H9 (cell line): ENCODE results near the gene KCNMA1. TPM values are rescaled to one million over a fixed set of nuclear protein-coding genes. Genes with fewer than 3 reads are reported as not detected.
A peak's percentile ranks its signal among the peaks of the same experiment; 100 is the strongest.

Experiments
- DNase-seq: peaks from one replicate; pipeline ENCODE4 v3.0.0-alpha.2; 2017
- H2AFZ ChIP-seq: one replicate; pipeline ENCODE4 v1.6.1; 2013; ENCODE audit warnings: mild to moderate bottlenecking, low read length, control low read depth, moderate library complexity
- H2AK5ac ChIP-seq: 2 replicates; pipeline ENCODE4 v1.6.1; 2013; ENCODE audit warnings: low read length, control low read depth, mixed read lengths; ENCODE audit not compliant: insufficient read length
- H2BK120ac ChIP-seq: one replicate; pipeline ENCODE4 v1.6.1; 2013; ENCODE audit warnings: low read depth, mild to moderate bottlenecking, low read length, control low read depth, inconsistent platforms; ENCODE audit not compliant: poor library complexity, severe bottlenecking
- H2BK12ac ChIP-seq: 2 replicates; pipeline ENCODE4 v1.6.1; 2013; ENCODE audit warnings: low read length, control low read depth, mixed read lengths, low read depth; ENCODE audit not compliant: insufficient read length
- H2BK15ac ChIP-seq: 2 replicates; pipeline ENCODE4 v1.6.1; 2013; ENCODE audit warnings: low read depth, low read length, control low read depth
- H2BK20ac ChIP-seq: one replicate; pipeline ENCODE4 v1.6.1; 2013; ENCODE audit warnings: low read depth, mild to moderate bottlenecking, low read length, control low read depth, inconsistent platforms; ENCODE audit not compliant: poor library complexity, severe bottlenecking
- H2BK5ac ChIP-seq: 2 replicates; pipeline ENCODE4 v1.6.1; 2013; ENCODE audit warnings: low read length, control low read depth, mixed read lengths; ENCODE audit not compliant: insufficient read length
- H3K14ac ChIP-seq: 2 replicates; pipeline ENCODE4 v1.6.1; 2013; ENCODE audit warnings: low read length, control low read depth; ENCODE audit not compliant: insufficient read depth
- H3K18ac ChIP-seq: 2 replicates; pipeline ENCODE4 v1.6.1; 2013; ENCODE audit warnings: low read depth, mild to moderate bottlenecking, mixed read lengths, low read length, control low read depth; ENCODE audit not compliant: insufficient read length
- H3K23ac ChIP-seq: 2 replicates; pipeline ENCODE4 v1.6.1; 2013; ENCODE audit warnings: low read length, control low read depth, mixed read lengths, low read depth; ENCODE audit not compliant: insufficient read length
- H3K23me2 ChIP-seq: 2 replicates; pipeline ENCODE4 v1.6.1; 2013; ENCODE audit warnings: low read depth, mild to moderate bottlenecking, mixed read lengths, low read length, control low read depth; ENCODE audit not compliant: insufficient read length, poor library complexity, severe bottlenecking
- H3K27ac ChIP-seq: 2 replicates; pipeline ENCODE4 v1.5.1; 2013; ENCODE audit warnings: low read length, control low read depth, mixed read lengths, low read depth; ENCODE audit not compliant: insufficient read length
- H3K27me3 ChIP-seq: 2 replicates; pipeline ENCODE4 v1.6.1; 2013; ENCODE audit warnings: low read length, control low read depth, inconsistent platforms; ENCODE audit not compliant: insufficient read depth
- H3K4ac ChIP-seq: 2 replicates; pipeline ENCODE4 v1.6.1; 2013; ENCODE audit warnings: low read depth, mild to moderate bottlenecking, control low read depth, inconsistent platforms, low read length, moderate library complexity
- H3K4me1 ChIP-seq: 2 replicates; pipeline ENCODE4 v1.6.1; 2013; ENCODE audit warnings: low read length, control low read depth, inconsistent platforms; ENCODE audit not compliant: insufficient read depth
- H3K4me2 ChIP-seq: 2 replicates; pipeline ENCODE4 v1.6.1; 2013; ENCODE audit warnings: low read length, control low read depth, mixed read lengths; ENCODE audit not compliant: insufficient read length, insufficient read depth
- H3K56ac ChIP-seq: 2 replicates; pipeline ENCODE4 v1.6.1; 2013; ENCODE audit warnings: low read depth, mild to moderate bottlenecking, mixed read lengths, low read length, control low read depth; ENCODE audit not compliant: insufficient read length
- H3K79me1 ChIP-seq: 2 replicates; pipeline ENCODE4 v1.6.1; 2013; ENCODE audit warnings: low read depth, mild to moderate bottlenecking, moderate library complexity, low read length, control low read depth, inconsistent platforms; ENCODE audit not compliant: insufficient read depth, poor library complexity, severe bottlenecking
- H3K79me2 ChIP-seq: 2 replicates; pipeline ENCODE4 v1.6.1; 2013; ENCODE audit warnings: low read length, control low read depth, inconsistent platforms; ENCODE audit not compliant: insufficient read depth
- H3K9ac ChIP-seq: 2 replicates; pipeline ENCODE4 v1.6.1; 2013; ENCODE audit warnings: low read length, control low read depth, mixed read lengths; ENCODE audit not compliant: insufficient read length; ENCODE audit errors: extremely low read depth
- H3K9me3 ChIP-seq: one replicate; pipeline ENCODE4 v1.6.1; 2013; ENCODE audit warnings: low read depth, low read length, inconsistent platforms; ENCODE audit not compliant: control insufficient read depth
- H3T11ph ChIP-seq: one replicate; pipeline ENCODE4 v1.6.1; 2013; ENCODE audit warnings: mild to moderate bottlenecking, low read length, control low read depth, inconsistent platforms
- H4K20me1 ChIP-seq: one replicate; pipeline ENCODE4 v1.6.1; 2013; ENCODE audit not compliant: control insufficient read depth, insufficient read length, insufficient read depth
- H4K5ac ChIP-seq: 2 replicates; pipeline ENCODE4 v1.6.1; 2013; ENCODE audit warnings: low read depth, mild to moderate bottlenecking, mixed read lengths, low read length, control low read depth; ENCODE audit not compliant: insufficient read length
- H4K8ac ChIP-seq: replicated peaks from 2 replicates; pipeline ENCODE4 v1.6.1; 2013; ENCODE audit warnings: low read length, control low read depth, mixed read lengths, low read depth; ENCODE audit not compliant: insufficient read length
- H4K91ac ChIP-seq: 2 replicates; pipeline ENCODE4 v1.6.1; 2013; ENCODE audit warnings: low read depth, mild to moderate bottlenecking, moderate library complexity, mixed read lengths, low read length, control low read depth; ENCODE audit not compliant: insufficient read length
- H3K27ac Mint-ChIP-seq, 3 experiments: 2 replicates in 2 of 3; 3 replicates in 1 of 3; pipeline ENCODE4 v1.8.0; 2020 to 2021; ENCODE audit warnings: mixed read lengths in 3 of 3, mild to moderate bottlenecking in 1 of 3, moderate library complexity in 1 of 3
- H3K27me3 Mint-ChIP-seq: 2 replicates; pipeline ENCODE4 v1.8.0; 2021; ENCODE audit warnings: low read depth, mild to moderate bottlenecking, moderate library complexity, mixed read lengths
- H3K36me3 Mint-ChIP-seq, 3 experiments: 2 replicates in 2 of 3; 3 replicates in 1 of 3; pipeline ENCODE4 v1.8.0; 2020 to 2021; ENCODE audit warnings: low read depth in 3 of 3, mixed read lengths in 3 of 3; ENCODE audit not compliant: insufficient read depth in 1 of 3
- H3K4me1 Mint-ChIP-seq, 2 experiments: 2 replicates each; pipeline ENCODE4 v1.8.0; 2020; ENCODE audit warnings: mixed read lengths in 2 of 2
- H3K4me3 Mint-ChIP-seq, 2 experiments: 2 replicates in 1 of 2; 3 replicates in 1 of 2; pipeline ENCODE4 v1.8.0; 2020 to 2021; ENCODE audit warnings: mild to moderate bottlenecking in 2 of 2, mixed read lengths in 2 of 2, moderate library complexity in 1 of 2
- H3K9me3 Mint-ChIP-seq, 2 experiments: 2 replicates in 1 of 2; 3 replicates in 1 of 2; pipeline ENCODE4 v1.8.0; 2020; ENCODE audit warnings: mild to moderate bottlenecking in 2 of 2, mixed read lengths in 2 of 2, moderate library complexity in 1 of 2
- WGBS: extraction: QIAGEN DNeasy Blood & Tissue Kit; methylation state at CpG from one replicate; pipeline ENCODE4 v1.1.7; 2013; ENCODE audit warnings: missing lambda C conversion rate, low lambda C conversion rate, mixed read lengths; ENCODE audit not compliant: insufficient read length; ENCODE audit errors: extremely low coverage; 5-methylcytosine and 5-hydroxymethylcytosine counted together
- total RNA-seq: library from RNA; stranded (reverse); gene quantifications from 2 replicates; pipeline ENCODE4 v1.2.1, GENCODE V29; 2021
- TF ChIP-seq, protein P1 (sequence below): fragments of 200-600 bp; sonication (generic); conservative IDR thresholded peaks from 3 replicates; pipeline ENCODE4 v1.8.0; 2021; ENCODE audit warnings: antibody characterized with exemption, mild to moderate bottlenecking

KCNMA1 gene
- total RNA-seq, 1 experiment from 2014 or later = 2.0 TPM

DNA sequence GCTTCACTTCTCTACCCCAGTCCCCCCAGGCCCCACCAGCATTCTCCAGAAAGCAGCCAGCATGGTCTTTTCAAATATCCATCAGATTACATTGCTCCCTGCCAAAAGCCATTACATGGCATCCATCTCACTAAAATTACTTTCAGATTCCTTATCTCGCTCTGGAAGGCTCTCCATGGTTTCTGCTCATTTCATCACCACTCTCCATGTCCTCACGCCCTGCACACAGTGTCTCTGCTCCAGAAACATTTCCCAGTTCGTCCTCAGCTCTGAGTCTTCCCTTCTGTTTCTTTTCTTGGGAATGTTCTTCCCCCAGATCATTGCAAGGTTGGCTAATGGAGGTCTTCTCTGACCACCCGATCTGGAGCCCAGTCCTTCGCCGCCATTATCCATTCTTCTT lies 499.1 kb downstream of the KCNMA1 start:
- H3K79me2 ChIP-seq = no peaks in the 10 kb centered on the region
- H3K56ac ChIP-seq = no peak overlapping the region
- peaks cover 3% of the 10 kb centered on the region; the same call in 1 of the 2 replicates for H3K27me3 Mint-ChIP-seq
- no peaks in the 10 kb centered on the region for H3K27me3 ChIP-seq
- no peak overlapping the region for H2BK120ac ChIP-seq
- no peak for DNase-seq
- no peak overlapping the region for H2BK20ac ChIP-seq
- no CpG with 5 or more reads among the region's 6 CpGs for WGBS
- no peaks in the 10 kb centered on the region for H4K20me1 ChIP-seq
- H3K4me3 Mint-ChIP-seq = no peak overlapping the region
- H3K4me2 ChIP-seq = no peak overlapping the region
- H2AFZ ChIP-seq = no peak overlapping the region
- H3K4ac ChIP-seq = no peak overlapping the region
- H4K91ac ChIP-seq = no peak overlapping the region
- no peak overlapping the region for H2AK5ac ChIP-seq
- peak overlapping the region in 1 of 3 experiments; percentile 72; a peak in 2 of 7 replicates for H3K27ac Mint-ChIP-seq
- H3K23ac ChIP-seq = no peak overlapping the region
- no peak overlapping the region for H2BK12ac ChIP-seq
- no peak overlapping the region for H4K8ac ChIP-seq
- H2BK15ac ChIP-seq = no peak overlapping the region
- H3K23me2 ChIP-seq = no peaks in the 10 kb centered on the region
- no peak overlapping the region for H3T11ph ChIP-seq
- peaks cover 14 to 15% of the 10 kb centered on the region in 2 experiments for H3K4me1 Mint-ChIP-seq
- no peak overlapping the region for H2BK5ac ChIP-seq
- no peak overlapping the region for H3K9ac ChIP-seq
- no peaks in the 10 kb centered on the region for H3K9me3 Mint-ChIP-seq
- no peak overlapping the region for H3K14ac ChIP-seq
- no peak overlapping the region for H3K18ac ChIP-seq
- no peaks in the 10 kb centered on the region for H3K79me1 ChIP-seq
- H3K9me3 ChIP-seq = no peaks in the 10 kb centered on the region
- no peaks in the 10 kb centered on the region for H3K4me1 ChIP-seq
- TF ChIP-seq, protein P1, sequence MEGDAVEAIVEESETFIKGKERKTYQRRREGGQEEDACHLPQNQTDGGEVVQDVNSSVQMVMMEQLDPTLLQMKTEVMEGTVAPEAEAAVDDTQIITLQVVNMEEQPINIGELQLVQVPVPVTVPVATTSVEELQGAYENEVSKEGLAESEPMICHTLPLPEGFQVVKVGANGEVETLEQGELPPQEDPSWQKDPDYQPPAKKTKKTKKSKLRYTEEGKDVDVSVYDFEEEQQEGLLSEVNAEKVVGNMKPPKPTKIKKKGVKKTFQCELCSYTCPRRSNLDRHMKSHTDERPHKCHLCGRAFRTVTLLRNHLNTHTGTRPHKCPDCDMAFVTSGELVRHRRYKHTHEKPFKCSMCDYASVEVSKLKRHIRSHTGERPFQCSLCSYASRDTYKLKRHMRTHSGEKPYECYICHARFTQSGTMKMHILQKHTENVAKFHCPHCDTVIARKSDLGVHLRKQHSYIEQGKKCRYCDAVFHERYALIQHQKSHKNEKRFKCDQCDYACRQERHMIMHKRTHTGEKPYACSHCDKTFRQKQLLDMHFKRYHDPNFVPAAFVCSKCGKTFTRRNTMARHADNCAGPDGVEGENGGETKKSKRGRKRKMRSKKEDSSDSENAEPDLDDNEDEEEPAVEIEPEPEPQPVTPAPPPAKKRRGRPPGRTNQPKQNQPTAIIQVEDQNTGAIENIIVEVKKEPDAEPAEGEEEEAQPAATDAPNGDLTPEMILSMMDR = no peak
- H3K27ac ChIP-seq = no peak overlapping the region
- no peak overlapping the region for H4K5ac ChIP-seq
- H3K36me3 Mint-ChIP-seq = no peaks in the 10 kb centered on the region
